AG09309 (cell line): ENCODE measurements around the gene MAGI2.

ENCODE experiments used
- DNase-seq: peaks from one replicate; pipeline ENCODE4 v3.0.0-alpha.2; 2010; ENCODE audit warnings: low read depth
- H3K4me3 ChIP-seq: 2 replicates; pipeline ENCODE4 v1.5.1; 2011; ENCODE audit warnings: mild to moderate bottlenecking, low read depth, low read length, moderate library complexity; ENCODE audit not compliant: control insufficient read depth
- TF ChIP-seq, protein P1 (sequence below): IDR thresholded peaks from 2 replicates; pipeline ENCODE4 v1.5.1; 2011; ENCODE audit warnings: mild to moderate bottlenecking, low read depth, low read length, inconsistent platforms; ENCODE audit not compliant: insufficient read depth, control insufficient read depth; ENCODE audit errors: missing control alignments

The MAGI2 gene

DNA sequence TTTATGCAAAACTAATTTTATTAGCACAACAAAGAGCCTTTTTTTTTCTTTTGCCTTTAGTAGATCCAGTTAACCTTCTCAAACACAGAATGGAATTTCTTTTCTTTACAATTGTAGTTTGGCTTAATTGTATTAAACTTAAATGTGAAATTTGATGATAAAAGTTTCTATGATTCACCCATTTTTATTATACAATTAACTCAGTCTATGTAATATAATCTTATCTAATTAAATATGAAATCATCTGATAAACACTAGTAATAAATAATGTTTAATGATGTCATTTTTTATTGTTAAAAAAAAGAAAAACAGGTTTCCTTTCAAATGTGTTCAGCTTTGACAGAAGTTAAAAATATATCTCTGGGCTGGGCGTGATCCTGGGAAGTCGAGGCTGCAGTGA lies 1095.8 kb downstream of the MAGI2 start:
- DNase-seq = no peak
- H3K4me3 ChIP-seq = no peak overlapping the region
- TF ChIP-seq, protein P1, sequence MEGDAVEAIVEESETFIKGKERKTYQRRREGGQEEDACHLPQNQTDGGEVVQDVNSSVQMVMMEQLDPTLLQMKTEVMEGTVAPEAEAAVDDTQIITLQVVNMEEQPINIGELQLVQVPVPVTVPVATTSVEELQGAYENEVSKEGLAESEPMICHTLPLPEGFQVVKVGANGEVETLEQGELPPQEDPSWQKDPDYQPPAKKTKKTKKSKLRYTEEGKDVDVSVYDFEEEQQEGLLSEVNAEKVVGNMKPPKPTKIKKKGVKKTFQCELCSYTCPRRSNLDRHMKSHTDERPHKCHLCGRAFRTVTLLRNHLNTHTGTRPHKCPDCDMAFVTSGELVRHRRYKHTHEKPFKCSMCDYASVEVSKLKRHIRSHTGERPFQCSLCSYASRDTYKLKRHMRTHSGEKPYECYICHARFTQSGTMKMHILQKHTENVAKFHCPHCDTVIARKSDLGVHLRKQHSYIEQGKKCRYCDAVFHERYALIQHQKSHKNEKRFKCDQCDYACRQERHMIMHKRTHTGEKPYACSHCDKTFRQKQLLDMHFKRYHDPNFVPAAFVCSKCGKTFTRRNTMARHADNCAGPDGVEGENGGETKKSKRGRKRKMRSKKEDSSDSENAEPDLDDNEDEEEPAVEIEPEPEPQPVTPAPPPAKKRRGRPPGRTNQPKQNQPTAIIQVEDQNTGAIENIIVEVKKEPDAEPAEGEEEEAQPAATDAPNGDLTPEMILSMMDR = no peak

DNA sequence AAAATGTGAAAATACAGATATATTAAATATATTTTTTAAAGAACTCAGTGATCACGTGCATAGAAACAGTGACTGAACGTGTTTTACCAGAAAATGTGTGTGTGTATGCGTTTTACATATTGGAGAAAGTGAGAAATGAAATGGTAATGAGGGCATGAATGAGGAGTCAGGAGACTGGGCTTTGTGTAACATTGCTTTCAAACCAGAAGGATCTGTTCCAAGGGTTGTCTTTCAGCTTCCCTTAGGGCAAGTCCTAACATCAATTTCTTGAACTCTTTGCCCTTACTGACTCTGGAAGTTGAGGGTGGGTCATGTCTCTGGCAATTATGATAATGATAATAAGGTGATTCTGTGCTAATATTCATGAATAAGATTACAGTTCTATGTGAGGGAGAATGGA lies 1097.6 kb downstream of the MAGI2 start:
- no peak overlapping the region for H3K4me3 ChIP-seq
- TF ChIP-seq, protein P1 = no peak
- no peak for DNase-seq

DNA sequence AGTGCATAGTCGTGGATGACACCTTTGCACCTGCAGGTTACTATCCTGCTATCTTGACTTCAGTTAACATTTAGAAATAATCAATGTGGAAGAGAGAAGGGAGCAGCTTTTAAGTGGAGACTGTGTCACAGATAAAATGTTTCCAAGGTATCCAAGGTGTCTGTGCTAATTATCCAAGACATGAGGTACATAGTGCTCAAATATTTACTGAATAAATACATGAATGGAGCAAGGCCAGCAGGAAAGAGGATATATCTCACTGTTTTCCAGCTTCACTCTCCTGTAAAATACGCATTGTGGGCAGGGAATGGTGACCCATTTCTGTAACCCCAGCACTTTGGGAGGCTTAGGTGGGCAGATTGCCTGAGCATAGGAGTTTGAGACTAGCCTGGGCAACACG lies 1102.5 kb downstream of the MAGI2 start:
- TF ChIP-seq, protein P1 = no peak
- no peak for DNase-seq
- H3K4me3 ChIP-seq = no peak overlapping the region

DNA sequence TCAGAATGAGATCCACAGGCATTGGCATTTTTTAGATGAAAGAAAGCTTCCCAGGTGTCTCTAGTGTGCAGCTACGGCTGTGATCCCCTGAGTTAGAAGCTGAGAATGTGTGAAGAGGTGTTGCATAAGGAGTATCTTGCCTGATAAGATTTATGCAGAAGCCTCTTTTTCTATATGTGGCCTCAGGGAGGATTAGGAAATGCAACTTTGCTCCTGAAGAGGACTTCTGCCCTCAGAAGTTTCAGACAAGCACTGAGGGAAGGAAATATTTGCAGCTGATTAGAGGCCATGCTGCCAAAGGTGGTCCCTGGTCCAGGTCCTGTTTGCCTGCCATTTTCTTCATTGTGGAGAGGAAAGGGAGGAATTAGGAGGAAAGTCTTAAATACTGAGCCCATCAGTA lies 1103.1 kb downstream of the MAGI2 start:
- TF ChIP-seq, protein P1 = no peak
- H3K4me3 ChIP-seq = no peak overlapping the region
- no peak for DNase-seq

DNA sequence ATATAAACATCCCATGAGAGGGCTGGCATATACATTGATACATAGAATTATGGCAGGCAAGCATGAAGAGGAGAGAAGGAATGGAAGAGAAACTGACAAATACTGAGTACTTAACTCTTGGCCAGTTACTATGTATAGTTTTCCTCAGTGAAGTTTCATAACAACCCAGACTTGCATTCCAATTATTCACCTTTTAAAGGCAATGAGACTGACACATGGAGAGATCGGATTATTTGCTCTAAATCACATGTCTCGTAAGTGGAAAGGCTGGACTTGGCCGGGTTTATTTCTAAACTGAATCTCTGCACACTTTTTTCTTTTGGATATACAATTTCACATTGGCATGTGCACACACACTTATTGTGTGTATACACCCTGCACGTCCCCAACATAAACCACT lies 1106.6 kb downstream of the MAGI2 start:
- TF ChIP-seq, protein P1 = no peak
- DNase-seq = no peak
- no peak overlapping the region for H3K4me3 ChIP-seq

DNA sequence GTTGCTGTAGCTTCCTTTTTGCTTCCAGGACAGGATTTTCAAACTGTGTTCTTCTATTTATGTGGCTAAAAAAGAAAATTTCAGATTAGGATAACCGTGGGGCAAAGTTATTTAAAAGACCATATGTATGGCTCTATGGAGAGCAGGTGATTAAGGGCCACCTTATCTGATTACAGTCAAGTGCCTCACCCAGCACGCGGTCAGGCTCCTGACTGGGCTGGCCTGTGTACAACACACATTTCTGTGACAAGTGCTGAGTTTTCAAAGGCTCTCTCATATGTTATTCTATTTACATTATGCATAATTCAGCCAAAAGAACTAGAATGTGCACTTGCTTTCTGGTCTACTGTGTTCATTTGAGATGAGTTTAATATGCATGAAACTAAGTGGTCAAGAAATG lies 1107.5 kb downstream of the MAGI2 start:
- DNase-seq = no peak
- no peak overlapping the region for H3K4me3 ChIP-seq
- TF ChIP-seq, protein P1 = no peak

DNA sequence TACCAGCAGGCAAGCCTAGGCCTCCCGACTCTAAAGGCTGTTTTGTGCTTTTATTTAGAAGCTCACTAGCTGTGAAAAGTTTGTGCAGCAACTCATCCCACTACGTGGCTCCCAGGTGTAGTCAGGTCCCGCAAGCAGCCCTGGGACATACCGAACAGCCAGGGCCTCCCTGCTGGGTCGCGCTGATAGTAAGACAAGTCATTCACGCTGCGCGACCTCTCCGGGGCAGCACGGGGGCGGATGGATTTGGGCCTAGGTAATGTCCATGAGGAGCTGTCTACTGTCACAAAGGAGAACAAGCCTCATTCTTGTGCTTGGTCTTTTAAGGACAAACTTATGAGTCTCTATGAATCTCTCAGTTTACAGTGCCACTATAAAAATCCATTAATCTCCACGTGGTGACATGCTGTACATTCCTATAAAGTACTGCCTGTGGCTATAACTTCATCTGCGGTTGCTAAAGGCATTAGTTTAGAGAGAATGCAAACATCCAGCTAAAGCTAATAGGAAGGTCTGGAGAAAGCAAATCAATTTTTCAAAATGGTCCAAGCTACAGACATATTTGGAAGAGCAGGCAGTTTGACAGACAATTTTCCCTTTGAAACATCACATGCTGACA lies 1108.1 kb downstream of the MAGI2 start:
- TF ChIP-seq, protein P1 = no peak
- no peak overlapping the region for H3K4me3 ChIP-seq
- DNase-seq = no peak
